Measurements from ENCODE around the gene RTCA.
"Not testable (repeated sequence)": the region's sequence is repeated elsewhere in the genome, so short reads cannot be mapped to it uniquely, and the experiment has no call there.

Gene RTCA

DNA sequence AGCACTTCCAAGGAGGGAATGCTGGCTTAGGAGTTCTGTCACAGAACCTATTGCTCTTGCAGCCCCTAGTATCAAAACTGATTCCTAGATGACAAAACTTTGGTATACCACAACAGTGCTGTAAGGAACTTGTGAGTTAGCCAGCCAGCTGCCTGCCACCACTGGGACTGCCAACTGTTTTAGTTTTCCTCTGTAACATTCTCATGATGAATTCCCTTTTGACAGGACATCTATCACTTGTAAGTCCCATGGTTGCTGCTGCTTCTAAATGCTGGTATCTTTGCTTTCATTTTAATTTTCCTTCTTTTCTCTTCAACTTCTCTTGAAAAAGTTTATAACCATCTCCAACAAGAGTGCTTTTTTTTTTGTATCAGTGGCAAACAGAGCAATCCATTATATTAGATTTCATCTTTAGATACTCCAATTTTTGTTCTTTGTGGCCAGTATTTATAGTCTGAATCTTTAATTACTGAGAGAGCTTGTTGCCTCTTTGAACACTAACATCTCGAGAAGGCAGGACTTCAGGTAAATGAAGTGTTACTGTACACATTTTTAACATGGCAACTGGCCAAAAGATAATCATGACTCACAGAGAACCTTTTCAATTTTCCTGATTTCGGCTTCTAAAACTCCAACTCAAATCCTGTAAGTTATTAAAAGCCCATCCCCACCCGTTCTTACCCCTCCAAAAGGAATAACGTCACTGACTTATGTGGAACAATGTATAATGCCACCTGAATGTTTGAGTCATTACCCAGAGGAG lies 36.2 kb upstream of the RTCA start:
- Mint-ChIP-seq H3K4me3 (no peak overlapping the region), H3K27me3 (ENCODE audit: low read depth, poor library complexity) (no peaks in the 10 kb centered on the region), H3K27ac (peak overlapping the region; percentile 41), H3K9me3 (no peaks in the 10 kb centered on the region), H3K36me3 (ENCODE audit: low read depth) (peaks cover 47% of the 10 kb centered on the region), H3K4me1 (no peaks in the 10 kb centered on the region)
- TF ChIP-seq, protein P1, sequence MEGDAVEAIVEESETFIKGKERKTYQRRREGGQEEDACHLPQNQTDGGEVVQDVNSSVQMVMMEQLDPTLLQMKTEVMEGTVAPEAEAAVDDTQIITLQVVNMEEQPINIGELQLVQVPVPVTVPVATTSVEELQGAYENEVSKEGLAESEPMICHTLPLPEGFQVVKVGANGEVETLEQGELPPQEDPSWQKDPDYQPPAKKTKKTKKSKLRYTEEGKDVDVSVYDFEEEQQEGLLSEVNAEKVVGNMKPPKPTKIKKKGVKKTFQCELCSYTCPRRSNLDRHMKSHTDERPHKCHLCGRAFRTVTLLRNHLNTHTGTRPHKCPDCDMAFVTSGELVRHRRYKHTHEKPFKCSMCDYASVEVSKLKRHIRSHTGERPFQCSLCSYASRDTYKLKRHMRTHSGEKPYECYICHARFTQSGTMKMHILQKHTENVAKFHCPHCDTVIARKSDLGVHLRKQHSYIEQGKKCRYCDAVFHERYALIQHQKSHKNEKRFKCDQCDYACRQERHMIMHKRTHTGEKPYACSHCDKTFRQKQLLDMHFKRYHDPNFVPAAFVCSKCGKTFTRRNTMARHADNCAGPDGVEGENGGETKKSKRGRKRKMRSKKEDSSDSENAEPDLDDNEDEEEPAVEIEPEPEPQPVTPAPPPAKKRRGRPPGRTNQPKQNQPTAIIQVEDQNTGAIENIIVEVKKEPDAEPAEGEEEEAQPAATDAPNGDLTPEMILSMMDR (IDR thresholded peaks at IDR 0.05) = no peak
- DNase-seq = no peak

GRCh38 chr1:100230765-100231164 lies 35.3 kb upstream of the RTCA start:
- Mint-ChIP-seq H3K4me1 (no peaks in the 10 kb centered on the region), H3K9me3 (no peaks in the 10 kb centered on the region), H3K36me3 (ENCODE audit: low read depth) (peaks cover 44% of the 10 kb centered on the region), H3K27ac (no peak overlapping the region), H3K27me3 (ENCODE audit: low read depth, poor library complexity) (no peaks in the 10 kb centered on the region), H3K4me3 (no peak overlapping the region)
- TF ChIP-seq, protein P1 (IDR thresholded peaks at IDR 0.05) = no peak
- no peak for DNase-seq

DNA sequence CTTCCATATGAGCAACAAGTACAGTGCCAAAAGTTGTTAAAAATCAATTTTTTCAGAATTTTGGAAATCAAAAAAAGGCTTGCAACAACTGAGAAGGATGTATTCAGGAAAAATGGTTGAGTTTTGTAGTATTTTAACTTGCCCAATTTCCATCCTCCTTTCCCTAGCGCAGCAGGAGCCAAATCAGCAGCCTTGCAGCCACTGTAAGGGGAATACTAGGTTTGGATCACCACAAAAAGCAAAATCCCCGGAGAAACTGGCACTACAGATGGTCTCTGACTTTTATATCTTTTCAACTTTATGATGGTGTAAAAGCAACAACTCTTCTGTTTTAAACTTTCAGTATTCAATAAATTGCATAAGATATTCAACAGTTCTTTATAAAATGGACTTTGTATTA lies 34.3 kb upstream of the RTCA start:
- H3K27me3 Mint-ChIP-seq (ENCODE audit: low read depth, poor library complexity) = no peaks in the 10 kb centered on the region
- no peaks in the 10 kb centered on the region for H3K9me3 Mint-ChIP-seq
- no peak overlapping the region for H3K4me3 Mint-ChIP-seq
- TF ChIP-seq, protein P1 (IDR thresholded peaks at IDR 0.05) = no peak
- H3K27ac Mint-ChIP-seq = no peak overlapping the region
- no peak for DNase-seq
- no peaks in the 10 kb centered on the region for H3K4me1 Mint-ChIP-seq
- peaks cover 46% of the 10 kb centered on the region for H3K36me3 Mint-ChIP-seq (ENCODE audit: low read depth)

GRCh38 chr1:100232156-100232555 lies 33.9 kb upstream of the RTCA start:
- Mint-ChIP-seq H3K36me3 (ENCODE audit: low read depth) (peaks cover 51% of the 10 kb centered on the region), H3K4me3 (no peak overlapping the region), H3K4me1 (no peaks in the 10 kb centered on the region), H3K27me3 (ENCODE audit: low read depth, poor library complexity) (no peaks in the 10 kb centered on the region), H3K9me3 (no peaks in the 10 kb centered on the region), H3K27ac (no peak overlapping the region)
- DNase-seq = no peak
- TF ChIP-seq, protein P1 (IDR thresholded peaks at IDR 0.05) = no peak

- not testable (repeated sequence) for DNase-seq; H3K9me3 Mint-ChIP-seq; H3K4me3 Mint-ChIP-seq; H3K27me3 Mint-ChIP-seq (ENCODE audit: low read depth, poor library complexity); H3K27ac Mint-ChIP-seq; H3K4me1 Mint-ChIP-seq
- peaks cover 54% of the 10 kb centered on the region for H3K36me3 Mint-ChIP-seq (ENCODE audit: low read depth)
These were observed 32.5 kb upstream of the RTCA start for GRCh38 chr1:100233566-100233965.

- H3K9me3 Mint-ChIP-seq = no peaks in the 10 kb centered on the region
- H3K4me3 Mint-ChIP-seq = no peak overlapping the region
- peaks cover 62% of the 10 kb centered on the region for H3K36me3 Mint-ChIP-seq (ENCODE audit: low read depth)
- TF ChIP-seq, protein P1 (IDR thresholded peaks at IDR 0.05) = no peak
- no peak overlapping the region for H3K27ac Mint-ChIP-seq
- no peak for DNase-seq
- no peaks in the 10 kb centered on the region for H3K27me3 Mint-ChIP-seq (ENCODE audit: low read depth, poor library complexity)
- H3K4me1 Mint-ChIP-seq = no peaks in the 10 kb centered on the region
These were observed 31.6 kb upstream of the RTCA start for GRCh38 chr1:100234432-100234831.
